HG03064 (cell line): ENCODE data around the gene PDAP1.
"Not testable (repeated sequence)": the region's sequence is repeated elsewhere in the genome, so short reads cannot be mapped to it uniquely, and the experiment has no call there.

Experiments
- ATAC-seq: cut with Tn5 transposase; IDR thresholded peaks from one replicate; pipeline ENCODE4 v1.9.1; 2021; ENCODE audit warnings: low read depth; ENCODE audit not compliant: unreplicated experiment

PDAP1 gene

DNA sequence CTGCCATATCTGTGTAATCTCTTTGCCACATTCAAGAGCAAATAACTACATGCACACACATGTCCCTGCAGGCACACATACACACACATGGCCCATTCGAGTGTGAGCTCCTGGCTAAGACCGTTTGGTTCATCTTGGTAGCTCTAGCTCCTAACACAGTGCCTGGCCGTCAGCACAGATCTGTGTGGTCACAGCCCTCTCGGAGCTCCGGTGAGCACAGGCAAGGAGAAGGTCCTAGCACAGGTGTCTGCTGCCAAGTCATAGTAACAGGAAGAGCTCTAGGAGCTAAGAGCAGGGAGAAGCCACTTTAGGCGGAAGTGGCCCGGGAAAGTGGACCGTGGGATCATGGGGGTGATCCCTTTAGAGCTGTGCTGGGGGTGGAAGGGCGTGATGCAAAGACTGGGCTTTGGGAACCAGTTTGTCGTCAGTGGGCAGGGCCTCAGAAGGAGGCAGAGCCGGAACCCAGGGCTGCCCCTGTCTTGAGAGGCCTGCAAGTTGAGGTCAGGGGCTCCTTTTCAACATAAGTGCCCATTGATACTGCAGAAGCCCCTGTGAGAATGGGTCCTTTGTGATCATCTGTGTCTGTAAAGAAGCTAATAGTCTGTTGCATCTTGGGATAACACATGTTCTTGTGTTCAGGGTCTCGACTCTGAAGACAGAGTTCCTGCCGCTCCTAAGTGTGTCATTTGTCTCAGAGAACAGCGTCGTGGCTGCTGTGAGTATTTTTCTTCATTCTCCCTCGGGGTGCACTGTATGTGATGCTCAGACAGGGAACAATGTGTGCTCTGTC, 50.5 kb downstream of the PDAP1 start:
- no peak for ATAC-seq

DNA sequence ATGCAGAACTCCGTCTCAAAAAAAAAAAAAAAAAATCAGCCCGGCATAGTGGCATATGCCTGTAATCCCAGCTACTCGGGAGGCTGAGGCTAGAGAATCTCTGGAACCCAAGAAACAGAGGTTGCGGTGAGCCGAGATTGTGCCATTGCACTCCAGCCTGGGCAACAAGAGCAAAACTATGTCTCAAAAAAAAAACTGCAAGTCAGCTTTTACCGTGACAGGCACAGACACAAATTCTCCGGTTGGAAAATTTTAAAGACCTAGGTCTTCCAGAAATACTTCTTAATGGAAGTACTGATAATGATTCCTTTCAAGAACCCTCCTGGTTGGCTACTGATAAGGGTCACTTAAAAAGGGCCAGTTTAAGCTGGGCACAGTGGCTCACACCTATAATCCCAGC, 53.3 kb downstream of the PDAP1 start:
- ATAC-seq = no peak

DNA sequence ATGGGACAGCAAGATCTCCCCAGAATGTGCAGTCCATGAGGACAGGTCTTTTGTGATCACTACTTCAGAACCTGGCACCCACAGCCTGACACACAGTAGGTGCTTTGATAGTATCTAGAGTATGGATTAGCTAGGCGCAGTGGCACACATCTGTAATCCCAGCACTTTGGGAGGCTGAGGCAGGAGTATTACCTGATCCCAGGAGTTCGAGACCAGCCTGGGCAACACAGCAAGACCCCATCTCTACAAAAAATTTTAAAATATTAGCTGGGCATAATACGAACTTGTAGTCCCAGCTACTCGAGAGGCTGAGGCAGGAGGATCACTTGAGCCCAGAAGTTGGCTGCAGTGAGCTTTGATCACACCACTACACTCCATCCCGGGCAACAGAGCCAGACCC, 56.1 kb downstream of the PDAP1 start:
- no peak for ATAC-seq

DNA sequence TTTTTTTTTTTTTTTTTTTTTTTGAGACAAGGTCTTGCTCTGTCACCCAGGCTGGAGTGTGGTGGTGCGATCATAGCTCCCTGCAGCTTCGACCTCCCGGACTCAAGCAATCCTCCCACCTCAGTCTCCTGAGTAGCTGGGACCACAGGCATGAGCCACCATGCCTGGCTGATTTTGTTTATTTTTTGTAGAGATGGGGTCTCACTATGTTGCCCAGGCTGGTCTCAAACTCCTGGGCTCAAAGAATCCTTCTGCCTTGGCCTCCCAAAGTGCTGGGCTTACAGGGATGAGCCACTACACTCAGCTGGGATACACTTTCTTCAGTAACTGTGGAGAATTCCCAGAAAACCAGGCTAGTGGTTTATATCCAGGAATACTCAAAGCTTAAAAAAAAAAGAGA, 57.8 kb downstream of the PDAP1 start:
- not testable (repeated sequence) for ATAC-seq
